Spinal cord (tissue), 10 donors: ENCODE results near the gene RS1. TPM values are rescaled to one million over a fixed set of nuclear protein-coding genes. Genes with fewer than 3 reads are reported as not detected.

Experiments
- DNase-seq, 6 donors: peaks; one replicate each; pipeline versions ENCODE4 v3.0.0 to v3.0.0-alpha.2; 2013 to 2015; ENCODE audit warnings: low spot score in 6 of 6, low read depth in 4 of 6
- H3K27ac ChIP-seq: one replicate; pipeline ENCODE4 v1.5.1; 2013; ENCODE audit warnings: low read depth, low read length, control low read depth
- H3K27me3 ChIP-seq: one replicate; pipeline ENCODE4 v1.6.1; 2013; ENCODE audit warnings: low read length; ENCODE audit not compliant: control insufficient read depth, insufficient read depth
- H3K36me3 ChIP-seq: one replicate; pipeline ENCODE4 v1.6.1; 2013; ENCODE audit warnings: low read length; ENCODE audit not compliant: control insufficient read depth, insufficient read depth
- H3K4me1 ChIP-seq: one replicate; pipeline ENCODE4 v1.6.1; 2013; ENCODE audit warnings: low read length; ENCODE audit not compliant: control insufficient read depth, insufficient read depth
- H3K4me3 ChIP-seq: one replicate; pipeline ENCODE4 v1.5.1; 2013; ENCODE audit warnings: low read depth, low read length, control low read depth
- H3K9me3 ChIP-seq: one replicate; pipeline ENCODE4 v1.6.1; 2013; ENCODE audit warnings: low read length; ENCODE audit not compliant: control insufficient read depth, insufficient read depth
- WGBS: methylation state at CpG from one replicate; pipeline ENCODE4 v1.1.5; 2013; ENCODE audit warnings: missing lambda C conversion rate; ENCODE audit not compliant: insufficient coverage; 5-methylcytosine and 5-hydroxymethylcytosine counted together
- polyA plus RNA-seq, 2 donors: library from polyadenylated mRNA; unstranded; fragments of 120-200 nt; gene quantifications; one replicate each; pipeline ENCODE4 v1.2.1, GENCODE V29; 2013; ENCODE audit not compliant: insufficient read length in 2 of 2
- total RNA-seq, 2 donors: library from RNA; depleted of rRNA in 1 of 2; stranded (reverse); fragments of 120-200 nt in 1 of 2; fragments of >200 nt in 1 of 2; gene quantifications; one replicate each; pipeline versions ENCODE4 v1.2.3 to v1.2.4, GENCODE V29; 2013 to 2014
- donor health status: healthy.

Gene RS1
- total and polyA plus RNA-seq, 4 donors, result 0.06 to 0.41 (median 0.33) TPM; not detected in 1

DNA sequence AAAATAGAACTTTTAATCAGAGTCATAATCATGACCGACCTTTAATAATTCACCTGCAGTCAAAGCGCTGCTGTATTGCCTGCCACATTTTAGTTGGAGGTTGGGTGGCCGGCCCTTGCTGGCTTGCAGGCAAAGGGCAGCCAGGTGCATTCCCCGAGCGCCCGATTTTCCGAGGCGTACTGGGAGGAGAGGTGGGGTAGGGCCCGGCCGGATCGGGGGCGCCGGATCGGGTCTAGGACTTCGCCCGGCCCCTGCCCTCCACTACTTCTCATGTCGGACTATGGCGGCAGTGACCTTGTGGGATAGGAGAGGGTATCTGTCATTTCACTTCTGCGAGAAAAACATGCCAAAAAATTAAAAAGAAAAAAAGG is 2.5 kb upstream of the RS1 start:
- Histone ChIP-seq H3K4me3 (peak overlapping the region; percentile 65), H3K9me3 (no peaks in the 10 kb centered on the region), H3K36me3 (no peaks in the 10 kb centered on the region), H3K27ac (peak overlapping the region; percentile 37), H3K4me1 (peaks cover 4% of the 10 kb centered on the region), H3K27me3 (no peaks in the 10 kb centered on the region)
- no peak for DNase-seq
- WGBS, result 32% methylated on average over 7 of the region's 19 CpGs

DNA sequence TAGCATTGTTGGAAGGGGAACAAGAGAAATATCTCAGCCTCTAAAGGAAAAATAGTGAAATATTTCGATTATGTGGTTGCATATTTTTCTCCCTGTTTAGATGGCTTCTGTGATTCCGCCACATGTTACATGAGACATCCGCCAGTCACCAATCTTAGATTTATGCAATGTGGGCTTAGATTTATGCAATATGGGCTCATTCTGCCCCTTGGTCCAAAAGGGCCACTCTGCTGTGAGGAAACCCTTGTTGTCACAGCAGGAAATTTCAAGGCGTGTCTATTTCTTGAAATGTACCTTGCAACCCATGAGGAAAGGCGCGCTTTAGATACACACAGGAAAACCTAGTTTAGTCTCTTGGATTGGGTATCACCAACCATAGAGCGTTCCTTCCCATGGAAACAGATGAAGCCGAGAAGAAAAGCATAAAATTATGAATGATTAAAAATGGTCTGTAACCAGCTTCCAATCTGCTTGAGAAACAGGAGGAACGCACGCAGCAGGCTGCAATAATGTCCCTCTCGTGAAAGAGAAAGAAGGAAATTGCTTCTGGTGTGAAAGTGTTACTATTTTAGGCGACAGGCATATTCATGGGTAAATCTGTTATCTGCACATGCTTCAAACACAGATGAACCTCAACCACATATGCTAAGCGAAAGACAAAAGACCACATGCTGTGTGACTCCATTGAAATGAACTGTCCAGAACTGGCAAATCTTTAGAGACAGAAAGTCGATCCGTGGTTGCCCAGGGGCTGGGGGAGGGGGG is 3.7 kb downstream of the RS1 start:
- Histone ChIP-seq H3K9me3 (no peaks in the 10 kb centered on the region), H3K27me3 (no peaks in the 10 kb centered on the region), H3K27ac (no peak overlapping the region), H3K4me1 (no peaks in the 10 kb centered on the region), H3K36me3 (no peaks in the 10 kb centered on the region), H3K4me3 (no peak overlapping the region)
- peak in 2 of 6 donors; percentile 60 to 82 for DNase-seq
- 83% methylated on average over 5 of the region's 15 CpGs for WGBS

DNA sequence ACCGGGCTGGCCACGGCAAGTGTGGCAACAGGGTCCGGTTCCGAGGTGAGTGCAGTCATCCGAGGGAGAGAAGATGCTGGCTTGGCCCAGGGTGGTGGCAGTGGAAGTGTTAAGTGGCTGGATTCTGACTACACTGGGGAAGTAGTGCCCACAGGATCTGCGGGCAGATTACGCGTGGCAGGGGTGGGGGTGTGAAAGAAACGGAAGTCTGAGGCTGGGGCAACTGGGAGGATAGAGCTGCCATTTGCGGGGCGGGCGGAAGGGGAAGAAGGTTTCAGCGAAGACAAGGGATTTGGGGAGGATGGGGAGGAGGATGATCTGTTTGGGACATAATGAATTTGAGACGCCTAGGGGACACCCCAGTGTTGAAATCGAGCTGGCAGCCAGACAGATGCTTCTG is 5.3 kb downstream of the RS1 start:
- H3K4me3 ChIP-seq, result no peak overlapping the region
- no peaks in the 10 kb centered on the region for H3K36me3 ChIP-seq
- H3K9me3 ChIP-seq, result no peaks in the 10 kb centered on the region
- no peak for DNase-seq
- H3K27me3 ChIP-seq, result no peaks in the 10 kb centered on the region
- no peak overlapping the region for H3K27ac ChIP-seq
- peaks cover 2% of the 10 kb centered on the region for H3K4me1 ChIP-seq
- 77% methylated on average over 15 of the region's 15 CpGs for WGBS

DNA sequence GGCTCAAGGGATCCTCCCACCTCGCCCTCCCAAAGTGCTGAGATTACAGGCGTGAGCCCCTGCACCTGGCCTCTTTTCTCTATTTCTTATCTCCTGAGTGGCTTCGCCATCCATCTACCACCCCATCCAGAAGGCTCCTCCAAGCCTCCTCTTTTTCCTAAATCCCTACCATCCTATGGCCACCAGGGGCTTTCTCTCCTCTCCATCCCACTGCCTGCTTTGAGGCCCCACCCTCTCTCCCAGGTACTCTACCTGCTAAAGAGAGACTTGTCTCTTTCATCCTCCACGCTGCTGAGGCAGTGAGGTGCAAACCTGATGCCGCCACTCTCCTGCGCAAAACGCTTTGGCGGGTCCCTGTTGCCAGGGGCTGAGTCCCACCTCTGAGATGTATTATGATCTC is 7.0 kb downstream of the RS1 start:
- no peak for DNase-seq
- no peak overlapping the region for H3K27ac ChIP-seq
- no peaks in the 10 kb centered on the region for H3K36me3 ChIP-seq
- H3K9me3 ChIP-seq, result no peaks in the 10 kb centered on the region
- no peaks in the 10 kb centered on the region for H3K27me3 ChIP-seq
- H3K4me3 ChIP-seq, result no peak overlapping the region
- WGBS, result 57% methylated on average over 3 of the region's 8 CpGs
- H3K4me1 ChIP-seq, result peaks cover 4% of the 10 kb centered on the region

DNA sequence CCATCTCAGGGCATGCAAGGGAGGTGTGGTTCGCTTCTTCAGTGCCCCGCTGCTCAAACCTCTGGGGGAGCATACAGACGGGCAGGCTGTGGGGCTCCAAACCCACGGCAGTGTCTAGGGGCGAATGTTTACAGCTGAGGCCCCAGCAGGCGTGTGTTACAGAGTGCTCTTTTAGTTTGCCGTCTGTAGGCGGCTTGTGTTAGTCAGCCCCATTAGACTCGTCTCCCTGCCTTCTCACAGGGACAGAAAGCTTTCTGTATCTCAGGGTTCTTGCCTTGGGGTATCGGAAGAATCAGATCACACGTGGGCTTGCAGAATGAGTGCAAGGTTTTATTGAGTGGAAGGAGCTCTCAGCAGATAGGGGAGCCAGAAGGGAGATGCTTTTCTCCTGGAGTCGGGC is 10.6 kb downstream of the RS1 start:
- Histone ChIP-seq H3K36me3 (no peaks in the 10 kb centered on the region), H3K4me1 (peaks cover 4% of the 10 kb centered on the region), H3K27me3 (no peaks in the 10 kb centered on the region), H3K27ac (no peak overlapping the region), H3K9me3 (no peaks in the 10 kb centered on the region), H3K4me3 (no peak overlapping the region)
- no peak for DNase-seq
- WGBS, result 61% methylated on average over 11 of the region's 12 CpGs

DNA sequence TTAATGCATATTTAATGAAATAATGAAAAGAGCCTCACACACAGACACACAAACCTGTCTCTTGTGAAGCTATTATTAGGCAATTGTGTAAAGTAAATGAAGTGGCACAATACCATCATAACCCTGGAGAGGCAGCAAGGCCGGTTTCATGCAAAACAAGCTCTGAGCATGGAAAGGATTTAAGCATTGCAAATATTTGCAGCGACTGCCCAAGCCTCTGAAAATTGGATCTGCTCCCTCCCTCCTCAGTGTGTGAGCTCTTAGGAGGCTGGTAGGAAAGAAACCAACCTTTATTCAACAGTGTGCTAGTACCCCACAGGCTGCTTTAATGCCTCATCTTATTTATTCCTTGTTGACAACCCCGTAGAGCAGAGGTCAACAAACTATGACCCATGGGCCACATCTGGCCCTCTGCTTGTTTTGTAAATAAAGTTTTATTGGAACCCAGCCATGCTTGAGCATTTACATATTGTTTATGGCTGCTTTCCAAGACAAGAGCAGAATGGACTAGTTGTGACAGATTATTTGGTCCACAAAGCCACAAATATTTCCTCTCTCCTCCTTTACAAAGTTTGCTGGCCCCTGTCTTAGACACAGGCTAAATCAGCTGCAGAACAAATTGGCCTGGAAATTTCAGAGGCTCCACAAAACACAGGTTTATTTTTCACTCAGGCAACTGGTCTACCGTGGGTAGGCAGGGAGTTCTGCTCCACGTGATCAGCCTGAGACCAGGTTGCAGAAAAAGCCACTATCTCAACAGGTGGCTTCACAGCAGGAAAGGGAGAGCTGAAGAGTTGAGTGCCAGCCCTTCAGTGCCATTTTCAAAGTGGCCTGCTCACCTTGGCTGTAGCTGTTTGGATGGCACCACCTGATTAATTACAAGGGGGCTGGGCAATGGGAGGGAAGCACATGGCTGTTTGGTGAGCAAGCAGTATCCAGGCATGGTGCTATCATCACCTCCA is 16.8 kb downstream of the RS1 start:
- no peaks in the 10 kb centered on the region for H3K9me3 ChIP-seq
- 42% methylated on average over 4 of the region's 5 CpGs for WGBS
- H3K4me3 ChIP-seq, result no peak overlapping the region
- H3K4me1 ChIP-seq, result no peaks in the 10 kb centered on the region
- H3K36me3 ChIP-seq, result no peaks in the 10 kb centered on the region
- no peaks in the 10 kb centered on the region for H3K27me3 ChIP-seq
- peak in 1 of 6 donors; percentile 22 for DNase-seq
- H3K27ac ChIP-seq, result no peak overlapping the region

DNA sequence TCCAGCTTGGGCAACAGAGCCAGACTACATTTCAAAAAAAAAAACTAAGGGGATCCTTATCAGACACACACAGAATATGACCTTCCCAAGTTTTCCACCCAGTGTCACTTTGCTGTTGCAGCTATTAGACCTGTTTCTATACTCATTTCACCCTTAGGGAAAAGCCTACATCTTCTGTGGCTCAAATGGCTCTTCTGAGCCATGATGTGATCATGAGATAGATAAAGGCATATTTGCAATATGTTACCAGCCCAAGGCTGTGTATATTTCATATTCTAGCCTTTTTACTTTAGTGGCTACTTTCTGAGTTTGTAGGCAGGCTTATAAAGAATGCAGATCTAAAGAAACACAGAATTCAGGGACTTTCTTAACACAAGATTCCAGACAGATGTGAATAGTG is 19.3 kb downstream of the RS1 start:
- no peaks in the 10 kb centered on the region for H3K9me3 ChIP-seq
- no peaks in the 10 kb centered on the region for H3K27me3 ChIP-seq
- no peak overlapping the region for H3K27ac ChIP-seq
- H3K36me3 ChIP-seq, result no peaks in the 10 kb centered on the region
- H3K4me3 ChIP-seq, result no peak overlapping the region
- no peak for DNase-seq
- peaks cover 4% of the 10 kb centered on the region for H3K4me1 ChIP-seq

DNA sequence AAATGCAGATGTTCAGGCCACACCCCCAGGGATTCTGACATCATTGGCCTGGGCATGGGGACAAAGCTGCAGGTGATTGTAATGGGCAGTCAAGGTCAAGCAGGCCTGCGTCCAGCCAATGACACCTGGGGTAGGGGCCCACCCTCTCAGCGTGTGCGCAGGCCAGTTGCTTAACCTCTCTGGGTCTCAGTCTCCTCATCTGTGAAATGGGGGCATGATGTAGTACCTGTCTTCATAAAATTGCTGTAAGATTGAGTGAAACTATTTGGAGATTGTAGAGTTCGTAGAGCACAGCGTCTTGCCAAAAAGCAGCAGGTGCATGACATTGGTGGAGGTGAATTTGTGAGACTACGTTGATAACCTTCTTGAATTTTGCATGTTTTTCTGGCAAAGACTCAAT is 21.2 kb downstream of the RS1 start:
- Histone ChIP-seq H3K27ac (no peak overlapping the region), H3K4me1 (peaks cover 4% of the 10 kb centered on the region), H3K27me3 (no peaks in the 10 kb centered on the region), H3K9me3 (no peaks in the 10 kb centered on the region), H3K36me3 (no peaks in the 10 kb centered on the region), H3K4me3 (no peak overlapping the region)
- DNase-seq, result no peak
- WGBS, result 81% methylated on average over 2 of the region's 6 CpGs

DNA sequence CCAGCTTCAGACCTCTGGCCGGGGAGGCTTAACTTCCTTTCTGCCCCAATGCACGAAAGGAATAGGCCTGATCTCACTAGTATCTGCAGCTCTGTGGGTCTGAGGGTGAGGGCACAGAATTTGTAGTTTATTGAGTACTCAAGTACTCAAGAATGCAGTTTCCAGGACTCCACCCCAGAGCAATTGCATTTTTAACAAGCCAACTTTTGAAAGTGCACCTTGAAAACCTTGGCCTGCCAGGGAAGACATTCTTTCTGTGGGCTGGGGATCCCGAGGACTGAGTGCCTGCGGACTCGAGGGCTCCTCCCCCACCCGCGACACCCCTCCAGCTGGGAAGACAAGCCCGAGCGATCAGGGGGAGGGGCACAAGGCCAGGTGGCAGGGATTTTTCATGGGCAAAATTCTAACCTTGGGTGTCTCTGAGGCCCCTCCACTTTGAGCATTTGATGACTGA is 22.4 kb downstream of the RS1 start:
- 31% methylated on average over 9 of the region's 9 CpGs for WGBS
- DNase-seq, result no peak
- no peak overlapping the region for H3K27ac ChIP-seq
- no peak overlapping the region for H3K4me3 ChIP-seq
- no peaks in the 10 kb centered on the region for H3K9me3 ChIP-seq
- H3K27me3 ChIP-seq, result no peaks in the 10 kb centered on the region
- H3K4me1 ChIP-seq, result peaks cover 4% of the 10 kb centered on the region
- no peaks in the 10 kb centered on the region for H3K36me3 ChIP-seq
